Neuron (in vitro differentiated cells): ENCODE measurements around the gene CIDEA.

Experiments used
- H2AFZ ChIP-seq: one replicate; pipeline ENCODE4 v1.6.1; 2013; ENCODE audit warnings: low read depth, mild to moderate bottlenecking, inconsistent platforms, low read length, moderate library complexity
- H3K27me3 ChIP-seq: one replicate; pipeline ENCODE4 v1.6.1; 2013; ENCODE audit warnings: low read length; ENCODE audit not compliant: insufficient read depth
- H3K36me3 ChIP-seq: one replicate; pipeline ENCODE4 v1.6.1; 2013; ENCODE audit warnings: low read length; ENCODE audit not compliant: insufficient read depth
- H3K4me1 ChIP-seq: one replicate; pipeline ENCODE4 v1.6.1; 2013; ENCODE audit warnings: low read length; ENCODE audit not compliant: insufficient read depth
- H3K4me3 ChIP-seq: 2 replicates; pipeline ENCODE4 v1.5.1; 2013; ENCODE audit warnings: mild to moderate bottlenecking, low read length, moderate library complexity
- H3K9me3 ChIP-seq: one replicate; pipeline ENCODE4 v1.6.1; 2013; ENCODE audit warnings: low read length

CIDEA gene

GRCh38 chr18:12302391-12303147, 48.4 kb downstream of the CIDEA start:
- Histone ChIP-seq H3K4me1 (peaks cover 6% of the 10 kb centered on the region), H3K4me3 (no peak overlapping the region), H3K9me3 (peaks cover 2% of the 10 kb centered on the region), H2AFZ (no peak overlapping the region), H3K27me3 (peaks cover 33% of the 10 kb centered on the region), H3K36me3 (no peaks in the 10 kb centered on the region)

DNA sequence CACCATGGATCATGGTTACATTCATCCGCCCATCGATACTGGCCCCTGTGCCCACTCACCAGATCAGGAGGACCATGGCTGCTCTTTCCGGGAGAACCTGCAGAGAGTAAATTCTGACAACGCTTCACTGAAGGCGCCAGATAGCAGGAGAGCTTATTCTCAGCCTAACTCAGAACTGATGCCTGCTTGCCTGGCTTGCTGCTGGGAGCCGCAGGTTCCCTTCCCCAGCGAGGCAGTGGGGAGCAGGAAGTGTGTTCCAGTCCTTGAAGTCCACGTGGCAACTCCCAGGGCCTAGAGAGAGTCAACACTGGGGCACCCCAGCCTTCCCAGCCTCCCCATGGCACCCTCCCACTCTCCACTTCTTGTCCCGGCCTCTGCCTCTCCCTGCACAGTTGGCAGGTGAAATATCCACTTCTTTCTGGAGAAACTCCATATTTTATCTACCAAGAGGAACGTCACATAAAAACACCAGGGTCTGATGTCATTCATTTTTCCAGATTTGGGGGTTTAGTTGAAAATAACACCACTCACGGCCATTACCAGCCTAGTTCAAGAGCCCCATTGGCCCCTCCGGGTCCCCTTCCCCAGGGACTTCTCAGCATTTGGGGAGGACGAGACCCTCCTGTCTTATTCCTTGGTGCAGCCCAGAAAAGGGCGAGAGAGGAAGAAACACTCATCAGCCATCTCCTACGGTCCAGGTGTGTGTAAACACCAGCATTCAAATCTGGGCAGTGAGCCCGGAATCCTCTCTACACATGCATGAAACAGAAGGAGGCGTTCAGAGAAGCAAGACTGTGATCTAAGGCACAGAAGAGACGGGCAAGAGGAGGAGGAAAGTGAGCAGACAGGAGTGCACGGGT, 50.4 kb downstream of the CIDEA start:
- peaks cover 33% of the 10 kb centered on the region for H3K27me3 ChIP-seq
- H3K36me3 ChIP-seq: peaks cover 1% of the 10 kb centered on the region
- H2AFZ ChIP-seq: no peak overlapping the region
- H3K4me3 ChIP-seq: no peak overlapping the region
- H3K9me3 ChIP-seq: no peaks in the 10 kb centered on the region
- peaks cover 9% of the 10 kb centered on the region for H3K4me1 ChIP-seq

DNA sequence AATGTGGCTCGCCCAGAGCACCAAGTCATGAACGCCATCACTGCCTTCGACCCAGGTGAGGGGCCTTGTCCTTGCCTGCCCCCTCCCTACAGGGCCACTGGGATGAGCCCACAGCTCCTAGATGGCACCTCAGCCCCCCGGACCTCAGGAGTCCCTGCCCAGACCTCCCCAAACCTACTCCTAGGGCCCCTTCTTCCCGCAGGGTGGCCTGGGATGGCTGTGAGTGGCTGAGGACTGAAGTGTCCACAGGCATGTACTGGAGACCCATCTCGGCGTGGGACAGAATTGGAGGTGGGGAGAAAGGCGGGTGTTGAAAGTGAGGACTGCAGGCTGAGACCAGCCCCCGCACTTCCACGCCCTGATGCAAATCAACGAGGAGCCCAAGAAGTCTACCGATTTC, 51.0 kb downstream of the CIDEA start:
- H3K9me3 ChIP-seq: no peaks in the 10 kb centered on the region
- peaks cover 9% of the 10 kb centered on the region for H3K4me1 ChIP-seq
- H3K36me3 ChIP-seq: peaks cover 3% of the 10 kb centered on the region
- peaks cover 33% of the 10 kb centered on the region for H3K27me3 ChIP-seq
- no peak overlapping the region for H3K4me3 ChIP-seq
- H2AFZ ChIP-seq: no peak overlapping the region

- Histone ChIP-seq H3K4me1 (peaks cover 9% of the 10 kb centered on the region), H3K36me3 (peaks cover 3% of the 10 kb centered on the region), H2AFZ (no peak overlapping the region), H3K9me3 (peaks cover 2% of the 10 kb centered on the region), H3K4me3 (peak overlapping the region; percentile 80), H3K27me3 (peaks cover 30% of the 10 kb centered on the region)
Measured at GRCh38 chr18:12305930-12306629, 51.9 kb downstream of the CIDEA start.

GRCh38 chr18:12306752-12307700, 52.9 kb downstream of the CIDEA start:
- peak overlapping the region; percentile 80 for H3K4me3 ChIP-seq
- H3K4me1 ChIP-seq: peaks cover 9% of the 10 kb centered on the region
- H3K36me3 ChIP-seq: peaks cover 10% of the 10 kb centered on the region
- H3K27me3 ChIP-seq: peaks cover 22% of the 10 kb centered on the region
- H2AFZ ChIP-seq: peak overlapping the region; percentile 53
- H3K9me3 ChIP-seq: peaks cover 4% of the 10 kb centered on the region

DNA sequence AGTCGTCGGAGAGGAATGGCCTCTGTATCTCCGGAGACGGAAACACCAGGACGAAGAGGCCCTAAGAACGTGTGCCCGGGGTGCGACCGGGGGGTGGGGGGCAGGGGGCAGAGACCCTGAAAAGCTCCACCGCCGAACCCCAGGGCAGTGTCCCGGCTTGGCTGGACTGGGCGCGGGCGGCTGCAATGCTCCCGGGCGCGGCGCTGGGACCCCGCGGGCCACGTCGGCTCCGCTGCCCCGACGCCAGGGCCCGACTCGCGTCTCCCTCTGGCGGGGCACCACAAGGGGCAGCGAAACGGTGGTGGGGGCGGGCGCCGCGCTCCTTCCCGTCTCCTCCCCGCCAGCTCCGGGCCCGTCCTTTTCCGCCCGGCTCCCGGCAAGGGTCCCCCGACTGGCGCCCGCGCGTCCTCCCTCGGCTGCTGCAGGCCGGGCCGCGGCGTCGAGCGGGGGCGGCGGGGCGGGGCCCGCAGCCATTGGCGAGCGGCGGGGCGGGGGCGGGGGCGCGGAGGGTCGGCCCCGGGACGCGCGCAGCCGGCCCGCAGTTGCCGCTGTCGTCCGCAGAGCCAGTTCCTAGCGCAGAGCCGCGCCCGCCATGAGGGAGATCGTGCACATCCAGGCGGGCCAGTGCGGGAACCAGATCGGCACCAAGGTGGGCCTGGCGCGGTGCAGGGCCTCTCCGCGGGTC, 53.7 kb downstream of the CIDEA start, which contains the start of gene TUBB6:
Gene TUBB6 (plus strand): TSS at position 541 of the 685 bp plus-strand sequence. CDS start 52 bp downstream, at position 593.
- Histone ChIP-seq H3K27me3 (peaks cover 22% of the 10 kb centered on the region), H3K36me3 (peaks cover 15% of the 10 kb centered on the region), H2AFZ (peak within 1 kb of the TSS; percentile 82), H3K4me3 (peak within 1 kb of the TSS; percentile 80), H3K9me3 (peaks cover 7% of the 10 kb centered on the region), H3K4me1 (peaks cover 9% of the 10 kb centered on the region)

DNA sequence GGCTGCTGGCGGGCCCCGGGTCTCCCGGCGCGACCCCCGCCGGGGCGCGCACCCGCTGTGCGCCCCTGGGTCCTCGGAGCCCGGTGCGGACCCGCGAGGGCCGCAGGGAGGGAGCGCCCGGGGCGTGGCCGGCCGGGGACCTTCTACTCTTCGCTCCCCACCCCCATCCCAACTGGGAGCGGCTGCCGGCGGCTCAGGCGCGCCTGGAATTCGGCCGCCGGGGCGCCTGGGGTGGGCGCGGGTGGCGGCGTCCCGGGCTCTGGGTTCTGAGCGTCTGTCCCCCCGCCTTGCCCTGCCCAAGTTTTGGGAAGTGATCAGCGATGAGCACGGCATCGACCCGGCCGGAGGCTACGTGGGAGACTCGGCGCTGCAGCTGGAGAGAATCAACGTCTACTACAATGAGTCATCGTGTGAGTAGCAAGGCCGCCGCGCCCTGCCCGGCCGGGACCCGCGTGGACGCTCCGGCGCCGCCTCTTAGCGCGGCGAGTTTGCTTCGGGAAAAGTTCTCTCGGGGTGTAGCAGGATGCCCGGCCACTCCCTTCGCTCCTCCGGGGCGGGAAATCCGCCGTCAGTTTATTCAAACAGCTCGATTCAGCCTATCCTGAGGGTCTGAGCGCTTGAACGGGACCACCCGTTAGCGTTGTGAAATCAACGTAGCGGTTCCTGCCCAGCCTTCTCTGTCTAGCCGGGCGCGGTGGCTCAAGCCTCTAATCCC, 54.4 kb downstream of the CIDEA start:
- peak overlapping the region; percentile 80 for H3K4me3 ChIP-seq
- H3K4me1 ChIP-seq: peaks cover 9% of the 10 kb centered on the region
- peak overlapping the region; percentile 82 for H2AFZ ChIP-seq
- H3K27me3 ChIP-seq: peaks cover 22% of the 10 kb centered on the region
- peaks cover 21% of the 10 kb centered on the region for H3K36me3 ChIP-seq
- peaks cover 7% of the 10 kb centered on the region for H3K9me3 ChIP-seq

- peaks cover 24% of the 10 kb centered on the region for H3K36me3 ChIP-seq
- H3K4me3 ChIP-seq: peak overlapping the region; percentile 80
- H3K27me3 ChIP-seq: peaks cover 17% of the 10 kb centered on the region
- H2AFZ ChIP-seq: no peak overlapping the region
- peaks cover 9% of the 10 kb centered on the region for H3K4me1 ChIP-seq
- H3K9me3 ChIP-seq: peaks cover 7% of the 10 kb centered on the region
Measured at GRCh38 chr18:12309683-12310198, 55.6 kb downstream of the CIDEA start.

GRCh38 chr18:12310762-12311161, 56.6 kb downstream of the CIDEA start:
- Histone ChIP-seq H3K36me3 (peaks cover 29% of the 10 kb centered on the region), H2AFZ (no peak overlapping the region), H3K9me3 (peaks cover 7% of the 10 kb centered on the region), H3K4me1 (peaks cover 9% of the 10 kb centered on the region), H3K27me3 (peaks cover 10% of the 10 kb centered on the region), H3K4me3 (no peak overlapping the region)

DNA sequence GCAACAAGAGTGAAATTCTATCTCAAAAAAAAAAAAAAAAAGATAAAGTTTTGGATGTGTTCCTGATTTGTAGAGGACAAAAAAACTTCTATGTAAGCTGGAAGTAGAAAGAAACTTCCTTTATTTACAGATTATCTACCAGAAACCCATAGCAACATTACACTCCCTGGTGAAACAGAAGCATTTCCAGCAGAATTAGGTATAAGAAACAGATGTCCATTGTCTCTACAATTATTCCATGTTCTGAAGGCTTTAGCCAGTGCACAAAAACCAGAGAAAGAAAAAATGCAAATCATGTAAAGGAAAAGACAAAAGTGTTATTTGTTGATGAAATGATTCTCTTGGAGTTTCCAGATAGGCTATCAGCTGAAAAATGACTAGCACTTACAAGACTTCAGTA, 58.8 kb downstream of the CIDEA start:
- Histone ChIP-seq H2AFZ (no peak overlapping the region), H3K27me3 (no peaks in the 10 kb centered on the region), H3K4me3 (no peak overlapping the region), H3K9me3 (peaks cover 7% of the 10 kb centered on the region), H3K4me1 (peaks cover 8% of the 10 kb centered on the region), H3K36me3 (peaks cover 38% of the 10 kb centered on the region)

DNA sequence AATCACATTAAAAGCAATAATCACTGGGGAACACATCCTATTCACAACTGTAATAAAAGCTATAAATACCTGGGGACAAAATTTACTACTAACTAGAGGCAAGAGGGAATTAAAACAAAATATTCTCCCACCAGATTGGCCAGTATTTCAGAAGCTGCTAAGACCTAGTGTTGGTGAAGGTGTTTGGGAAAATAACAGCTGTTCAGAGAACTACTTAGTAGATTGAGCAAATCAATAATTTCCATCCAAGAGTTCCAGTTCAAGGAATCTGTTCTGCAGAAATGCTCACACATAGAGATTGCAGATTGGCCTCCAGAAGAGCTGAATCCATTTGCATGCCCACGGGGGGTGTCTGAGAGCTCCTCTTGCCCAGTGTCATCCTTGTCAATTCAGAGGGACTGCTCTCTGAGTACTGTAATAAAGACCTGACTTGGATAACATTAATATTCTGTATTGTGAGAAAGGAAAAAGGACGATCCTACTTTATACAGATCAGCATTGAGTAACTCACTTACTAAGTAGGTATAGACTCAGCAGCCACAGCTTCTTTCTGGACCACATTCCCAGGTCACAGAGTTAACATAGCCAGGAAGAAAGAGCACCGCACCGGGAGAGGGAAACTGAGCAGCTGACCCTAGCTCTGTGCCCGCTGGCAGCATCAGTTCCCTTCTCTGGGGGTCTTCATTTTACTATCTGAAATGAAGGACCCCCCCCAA, 59.5 kb downstream of the CIDEA start:
- H3K4me3 ChIP-seq: no peak overlapping the region
- H3K9me3 ChIP-seq: peaks cover 7% of the 10 kb centered on the region
- H3K36me3 ChIP-seq: peaks cover 38% of the 10 kb centered on the region
- no peak overlapping the region for H2AFZ ChIP-seq
- H3K4me1 ChIP-seq: peaks cover 8% of the 10 kb centered on the region
- H3K27me3 ChIP-seq: no peaks in the 10 kb centered on the region
